K562 (cell line): ENCODE measurements around the gene RESF1. TPM values are rescaled to one million over a fixed set of nuclear protein-coding genes. Genes with fewer than 3 reads are reported as not detected.

Source experiments
- ARNT ChIP-seq, 2 experiments: fragments of 450-650 bp; IDR thresholded peaks; 2 replicates each; pipeline ENCODE4 v1.6.1; 2016; ENCODE audit warnings: mild to moderate bottlenecking in 1 of 2
- ATF2 ChIP-seq: sonication (generic); formaldehyde crosslinking; IDR thresholded peaks from 2 replicates; pipeline ENCODE4 v1.8.1; 2022; ENCODE audit warnings: missing genetic modification reagents
- BRF1 ChIP-seq: IDR thresholded peaks from 3 replicates; pipeline ENCODE4 v1.6.1; 2011; ENCODE audit warnings: borderline replicate concordance, mild to moderate bottlenecking; ENCODE audit not compliant: insufficient read length; ENCODE audit errors: extremely low read depth
- COPS2 ChIP-seq: fragments of 450-650 bp; conservative IDR thresholded peaks from 2 replicates; pipeline ENCODE4 v1.6.1; 2016; ENCODE audit warnings: mild to moderate bottlenecking, moderate library complexity
- DPF2 ChIP-seq: fragments of 450-650 bp; IDR thresholded peaks from 2 replicates; pipeline ENCODE4 v1.6.1; 2016
- HNRNPH1 ChIP-seq: fragments of 200-400 bp; formaldehyde crosslinking; optimal IDR thresholded peaks from 2 replicates; pipeline ENCODE3; 2017; ENCODE audit warnings: low read depth, mild to moderate bottlenecking, low read length, moderate library complexity
- LCOR ChIP-seq: sonication (generic); formaldehyde crosslinking; IDR thresholded peaks from 2 replicates; pipeline ENCODE4 v1.8.0; 2022; ENCODE audit warnings: mild to moderate bottlenecking, missing genetic modification reagents
- NCOA2 ChIP-seq, 2 experiments: fragments of 450-650 bp; IDR thresholded peaks; 2 replicates each; pipeline ENCODE4 v1.6.1; 2018; ENCODE audit warnings: mild to moderate bottlenecking in 2 of 2, moderate library complexity in 1 of 2; ENCODE audit not compliant: partially characterized antibody in 2 of 2
- PBX2 ChIP-seq, 2 experiments: IDR thresholded peaks in 1 of 2; conservative IDR thresholded peaks in 1 of 2; 2 replicates each; pipeline ENCODE4 v1.6.1; 2016; ENCODE audit warnings: low read depth in 2 of 2, mild to moderate bottlenecking in 1 of 2, missing compliant biosample characterization in 1 of 2, missing genetic modification characterization in 1 of 2, moderate library complexity in 1 of 2
- PCBP2 ChIP-seq: fragments of 200-400 bp; formaldehyde crosslinking; IDR thresholded peaks from 2 replicates; pipeline ENCODE4 v1.6.1; 2018; ENCODE audit warnings: low read length, low read depth, mild to moderate bottlenecking, moderate library complexity; ENCODE audit not compliant: poor library complexity, severe bottlenecking
- POLR3A ChIP-seq: IDR thresholded peaks from 2 replicates; pipeline ENCODE4 v1.6.1; 2011; ENCODE audit warnings: borderline replicate concordance, mild to moderate bottlenecking, moderate library complexity; ENCODE audit not compliant: insufficient read length, insufficient read depth; ENCODE audit errors: extremely low read depth
- PTTG1 ChIP-seq: fragments of 450-650 bp; IDR thresholded peaks from 2 replicates; pipeline ENCODE4 v1.6.1; 2016; ENCODE audit warnings: low read depth, mild to moderate bottlenecking, missing genetic modification characterization, missing compliant biosample characterization
- ZBTB12 ChIP-seq: fragments of 250-450 bp; sonication (Bioruptor Pico); IDR thresholded peaks from 2 replicates; pipeline ENCODE4 v1.4.0; 2020
- ZNF143 ChIP-seq: sonication (generic); formaldehyde crosslinking; IDR thresholded peaks from 2 replicates; pipeline ENCODE4 v1.9.0; 2022; ENCODE audit warnings: mild to moderate bottlenecking, missing genetic modification reagents
- ZNF398 ChIP-seq: fragments of 250-450 bp; sonication (Bioruptor Pico); IDR thresholded peaks from 2 replicates; pipeline ENCODE4 v1.8.0; 2021; ENCODE audit warnings: moderate library complexity, mild to moderate bottlenecking, inconsistent platforms
- polyA plus RNA-seq, 8 experiments: library from polyadenylated mRNA; depleted of rRNA in 4 of 8; stranded (reverse) in 5 of 8; unstranded in 3 of 8; fragments of >200 nt; fragmentation: Nextera tagmentation in 2 of 8; fragmentation: Illumina TruSeq in 1 of 8; extraction: Ambion mirVana in 2 of 8; extraction: Trizol in 1 of 8; gene quantifications; 2 replicates each; pipeline versions ENCODE4 v1.2.1 to v1.2.3, GENCODE V29; 2011 to 2014; ENCODE audit warnings: inconsistent platforms in 1 of 8, missing spikeins in 1 of 8
- total RNA-seq, 7 experiments: library from RNA; depleted of rRNA in 6 of 7; stranded (reverse); fragments of >200 nt in 6 of 7; fragmentation: Illumina TruSeq in 2 of 7; extraction: Trizol in 2 of 7; gene quantifications; 2 replicates each; pipeline versions ENCODE4 v1.2.1 to v1.2.3, GENCODE V29; 2011 to 2021; ENCODE audit warnings: low replicate concordance in 1 of 7

RESF1 gene
- total and polyA plus RNA-seq, 9 of the 15 experiments (the other 6 are each of a cell fraction or from before 2014, with no cell fraction given) = 21.5 to 121 (median 53.6) TPM

- peak; percentile 43 to 59 for TF ChIP-seq NCOA2 (IDR thresholded peaks at IDR 0.05; ENCODE audit: partially characterized antibody in 2 of 2)
- TF ChIP-seq DPF2 = peak; percentile 97
- peak; percentile 79 to 92; a peak in 3 of 4 replicates for TF ChIP-seq ARNT (IDR thresholded peaks at IDR 0.05)
- TF ChIP-seq ATF2 (CRISPR knock-in tag) = no peak
- TF ChIP-seq LCOR (CRISPR knock-in tag) = no peak
- no peak for TF ChIP-seq POLR3A
- TF ChIP-seq PBX2 (CRISPR knock-in tag; IDR thresholded peaks at IDR 0.05; ENCODE audit: low read depth) = no peak
- TF ChIP-seq PBX2 (tag; conservative IDR thresholded peaks at IDR 0.05; ENCODE audit: low read depth) = peak; percentile 40; the same call in 1 of the 2 replicates
- no peak for TF ChIP-seq ZBTB12 (CRISPR knock-in tag)
- no peak for TF ChIP-seq ZNF398 (CRISPR knock-in tag)
- no peak for TF ChIP-seq COPS2
- no peak for TF ChIP-seq PTTG1 (tag)
- TF ChIP-seq ZNF143 (CRISPR knock-in tag) = no peak
- no peak for TF ChIP-seq HNRNPH1
- TF ChIP-seq PCBP2 = no peak
- no peak for TF ChIP-seq BRF1
Observed at GRCh38 chr12:32000373-32001005, 41.3 kb downstream of the RESF1 start (continued).
